OCI-LY3 (cell line): Measurements from ENCODE around the gene ATP5ME.

Experiments
- H2AFZ ChIP-seq: fragments of 200-600, 300-600 bp; shearing (Covaris generic); 2 replicates; pipeline ENCODE4 v1.6.0; 2014; ENCODE audit warnings: antibody characterized with exemption, low read depth, low read length
- H3K27ac ChIP-seq: fragments of 200-600, 300-600 bp; sonication (generic); 2 replicates; pipeline ENCODE4 v1.5.1; 2014; ENCODE audit warnings: mild to moderate bottlenecking, low read length, moderate library complexity, mixed read lengths
- H3K27me3 ChIP-seq: fragments of 200-600, 300-600 bp; sonication (generic); 2 replicates; pipeline ENCODE4 v1.6.1; 2014; ENCODE audit warnings: low read depth, low read length, mixed read lengths
- H3K36me3 ChIP-seq: fragments of 200-600, 300-600 bp; sonication (generic); replicated peaks from 2 replicates; pipeline ENCODE3; 2014; ENCODE audit warnings: low read depth, low read length, mixed read lengths
- H3K4me1 ChIP-seq: fragments of 300-600, 200-600 bp; sonication (generic); 2 replicates; pipeline ENCODE4 v1.6.1; 2014; ENCODE audit warnings: low read length, mixed read lengths
- H3K4me2 ChIP-seq: fragments of 200-600, 300-600 bp; sonication (generic); 2 replicates; pipeline ENCODE4 v1.6.1; 2014; ENCODE audit warnings: low read length, mixed read lengths
- H3K4me3 ChIP-seq: fragments of 300-600, 200-600 bp; sonication (generic); 2 replicates; pipeline ENCODE4 v1.5.1; 2014; ENCODE audit warnings: antibody characterized with exemption, mild to moderate bottlenecking, low read length, moderate library complexity
- H3K79me2 ChIP-seq: fragments of 300-600, 200-600 bp; shearing (Covaris generic); 2 replicates; pipeline ENCODE4 v1.6.1; 2014; ENCODE audit warnings: mild to moderate bottlenecking, low read length, mixed read lengths
- H3K9ac ChIP-seq: fragments of 300-600, 200-600 bp; shearing (Covaris generic); 2 replicates; pipeline ENCODE4 v1.6.0; 2014; ENCODE audit warnings: mild to moderate bottlenecking, low read length, moderate library complexity
- H3K9me3 ChIP-seq: fragments of 200-600, 300-600 bp; shearing (Covaris generic); 2 replicates; pipeline ENCODE4 v1.6.1; 2014; ENCODE audit warnings: low read length, mixed read lengths; ENCODE audit not compliant: insufficient read depth
- H4K20me1 ChIP-seq: fragments of 200-600, 300-600 bp; sonication (generic); 2 replicates; pipeline ENCODE4 v1.6.1; 2016; ENCODE audit warnings: low read length, mixed read lengths; ENCODE audit not compliant: insufficient read depth
- EZH2phosphoT487 ChIP-seq: fragments of 200-600 bp; shearing (Covaris generic); IDR thresholded peaks from 2 replicates; pipeline ENCODE4 v1.6.1; 2018; ENCODE audit warnings: antibody characterized with exemption, mixed run types, low read depth
- TF ChIP-seq, protein P1 (sequence below): fragments of 200-600, 300-600 bp; sonication (generic); IDR thresholded peaks from 2 replicates; pipeline ENCODE4 v1.5.1; 2014; ENCODE audit warnings: antibody characterized with exemption, low read length, low read depth

ATP5ME gene

DNA sequence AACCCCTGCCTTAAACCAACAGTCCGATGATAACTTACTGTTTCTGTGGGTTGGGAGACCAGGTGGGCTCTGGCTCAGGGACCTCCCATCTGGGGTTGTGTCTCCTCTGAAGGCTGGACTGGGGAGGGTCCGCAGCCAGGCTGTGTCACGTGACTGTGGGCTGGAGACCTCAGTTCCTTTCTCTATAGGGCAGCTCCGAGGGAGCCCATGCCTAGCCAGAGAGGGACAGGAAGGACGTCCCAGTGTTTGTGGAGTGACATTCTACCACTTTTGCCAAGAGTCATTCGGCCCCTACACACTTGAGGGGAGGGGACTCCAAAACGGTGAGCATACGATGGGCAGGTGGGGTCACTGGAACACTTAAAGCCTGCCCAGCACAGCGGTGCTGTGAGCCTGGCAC, 36.0 kb upstream of the ATP5ME start:
- TF ChIP-seq, protein P1, sequence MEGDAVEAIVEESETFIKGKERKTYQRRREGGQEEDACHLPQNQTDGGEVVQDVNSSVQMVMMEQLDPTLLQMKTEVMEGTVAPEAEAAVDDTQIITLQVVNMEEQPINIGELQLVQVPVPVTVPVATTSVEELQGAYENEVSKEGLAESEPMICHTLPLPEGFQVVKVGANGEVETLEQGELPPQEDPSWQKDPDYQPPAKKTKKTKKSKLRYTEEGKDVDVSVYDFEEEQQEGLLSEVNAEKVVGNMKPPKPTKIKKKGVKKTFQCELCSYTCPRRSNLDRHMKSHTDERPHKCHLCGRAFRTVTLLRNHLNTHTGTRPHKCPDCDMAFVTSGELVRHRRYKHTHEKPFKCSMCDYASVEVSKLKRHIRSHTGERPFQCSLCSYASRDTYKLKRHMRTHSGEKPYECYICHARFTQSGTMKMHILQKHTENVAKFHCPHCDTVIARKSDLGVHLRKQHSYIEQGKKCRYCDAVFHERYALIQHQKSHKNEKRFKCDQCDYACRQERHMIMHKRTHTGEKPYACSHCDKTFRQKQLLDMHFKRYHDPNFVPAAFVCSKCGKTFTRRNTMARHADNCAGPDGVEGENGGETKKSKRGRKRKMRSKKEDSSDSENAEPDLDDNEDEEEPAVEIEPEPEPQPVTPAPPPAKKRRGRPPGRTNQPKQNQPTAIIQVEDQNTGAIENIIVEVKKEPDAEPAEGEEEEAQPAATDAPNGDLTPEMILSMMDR = no peak
- no peak for TF ChIP-seq EZH2phosphoT487
- peaks cover 42% of the 10 kb centered on the region for H3K36me3 ChIP-seq
- H3K4me1 ChIP-seq = peaks cover 8% of the 10 kb centered on the region
- H3K4me2 ChIP-seq = no peak overlapping the region
- no peak overlapping the region for H2AFZ ChIP-seq
- no peak overlapping the region for H3K9ac ChIP-seq
- no peak overlapping the region for H3K4me3 ChIP-seq
- no peaks in the 10 kb centered on the region for H3K27me3 ChIP-seq
- no peak overlapping the region for H3K27ac ChIP-seq
- peaks cover 57% of the 10 kb centered on the region for H4K20me1 ChIP-seq
- H3K9me3 ChIP-seq = no peaks in the 10 kb centered on the region
- peaks cover 93% of the 10 kb centered on the region for H3K79me2 ChIP-seq

DNA sequence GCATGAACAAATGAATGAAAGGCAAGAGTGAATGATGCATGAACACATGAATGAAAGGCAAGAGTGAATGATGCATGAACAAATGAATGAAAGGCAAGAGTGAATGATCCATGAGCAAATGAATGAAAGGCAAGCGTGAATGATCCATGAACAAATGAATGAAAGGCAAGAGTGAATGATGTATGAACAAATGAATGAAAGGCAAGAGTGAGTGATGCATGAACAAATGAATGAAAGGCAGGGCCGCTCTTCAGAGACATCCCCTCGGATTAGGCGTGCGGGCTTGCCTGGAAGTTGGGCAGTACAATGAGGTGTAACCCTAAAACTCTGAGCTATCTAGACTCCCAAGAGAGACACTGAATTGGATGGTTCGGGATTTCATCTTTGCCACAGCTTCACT, 35.3 kb upstream of the ATP5ME start:
- Histone ChIP-seq H3K27me3 (no peaks in the 10 kb centered on the region), H3K4me2 (no peak overlapping the region), H3K9me3 (no peaks in the 10 kb centered on the region), H2AFZ (no peak overlapping the region), H3K4me1 (peaks cover 11% of the 10 kb centered on the region), H3K27ac (no peak overlapping the region), H3K36me3 (peaks cover 39% of the 10 kb centered on the region), H3K79me2 (peaks cover 85% of the 10 kb centered on the region), H4K20me1 (peaks cover 51% of the 10 kb centered on the region), H3K9ac (no peak overlapping the region), H3K4me3 (no peak overlapping the region)
- TF ChIP-seq EZH2phosphoT487 = no peak
- TF ChIP-seq, protein P1 = no peak

DNA sequence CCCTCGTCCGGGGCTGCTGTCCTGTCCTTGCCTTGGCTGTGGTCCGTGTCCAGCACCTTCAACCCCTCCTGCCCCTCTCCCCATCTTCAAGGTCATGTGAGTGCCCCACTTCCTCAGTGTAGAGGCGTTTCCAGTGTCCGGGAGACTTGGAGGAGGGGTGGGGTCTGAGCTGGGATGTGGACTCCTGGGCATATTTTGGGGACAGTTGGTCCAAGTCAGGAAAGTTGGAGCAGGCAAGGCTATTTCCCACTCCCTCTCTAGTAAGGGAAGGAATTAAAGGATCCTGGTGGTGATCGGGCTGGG, 34.5 kb upstream of the ATP5ME start:
- peaks cover 44% of the 10 kb centered on the region for H4K20me1 ChIP-seq

DNA sequence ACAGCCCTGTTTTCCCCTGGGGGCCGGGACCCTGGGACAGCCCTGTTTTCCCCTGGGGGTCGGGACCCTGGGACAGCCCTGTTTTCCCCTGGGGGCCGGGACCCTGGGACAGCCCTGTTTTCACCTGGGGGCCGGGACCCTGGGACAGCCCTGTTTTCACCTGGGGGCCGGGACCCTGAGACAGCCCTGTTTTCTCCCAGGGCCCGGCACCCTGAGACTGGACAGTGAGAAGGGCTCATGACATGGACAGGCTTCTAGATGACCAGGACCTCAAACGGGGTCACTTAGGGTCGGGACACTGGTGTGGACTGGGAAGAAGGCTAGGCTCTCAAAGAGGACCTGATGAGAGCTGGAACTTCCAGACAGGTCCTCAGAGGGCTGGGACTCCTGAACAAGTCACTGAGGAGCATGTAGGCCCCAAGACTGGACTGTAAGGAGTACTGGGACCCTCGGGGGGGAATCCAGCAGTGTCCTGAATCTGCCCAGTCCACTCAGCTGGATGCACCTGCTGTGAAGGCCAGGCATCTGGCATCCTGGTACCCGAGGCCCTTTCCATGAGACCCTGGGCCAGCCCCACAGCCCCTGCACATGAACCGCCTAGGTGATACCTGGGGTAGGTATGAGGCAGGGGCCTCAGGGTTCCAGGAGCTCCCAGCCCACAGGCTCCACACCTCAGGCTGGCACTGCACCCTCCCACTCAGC, 34.0 kb upstream of the ATP5ME start:
- no peak overlapping the region for H3K4me3 ChIP-seq
- peaks cover 39% of the 10 kb centered on the region for H4K20me1 ChIP-seq
- H3K4me2 ChIP-seq = no peak overlapping the region
- no peak overlapping the region for H3K9ac ChIP-seq
- no peak overlapping the region for H3K27ac ChIP-seq
- TF ChIP-seq EZH2phosphoT487 = no peak
- TF ChIP-seq, protein P1 = no peak
- peaks cover 11% of the 10 kb centered on the region for H3K4me1 ChIP-seq
- H3K79me2 ChIP-seq = peaks cover 72% of the 10 kb centered on the region
- H3K27me3 ChIP-seq = no peaks in the 10 kb centered on the region
- H2AFZ ChIP-seq = no peak overlapping the region
- H3K36me3 ChIP-seq = peaks cover 33% of the 10 kb centered on the region
- no peaks in the 10 kb centered on the region for H3K9me3 ChIP-seq

More for the DNA sequence above, 34.5 kb upstream of the ATP5ME start:
- no peak overlapping the region for H3K27ac ChIP-seq
- H3K9me3 ChIP-seq = no peaks in the 10 kb centered on the region
- H3K4me1 ChIP-seq = peaks cover 11% of the 10 kb centered on the region
- no peak for TF ChIP-seq EZH2phosphoT487
- TF ChIP-seq, protein P1 = no peak
- no peak overlapping the region for H3K4me3 ChIP-seq
- H3K79me2 ChIP-seq = peaks cover 78% of the 10 kb centered on the region
- H3K4me2 ChIP-seq = no peak overlapping the region
- H2AFZ ChIP-seq = no peak overlapping the region
- no peak overlapping the region for H3K9ac ChIP-seq
- H3K36me3 ChIP-seq = peaks cover 33% of the 10 kb centered on the region
- H3K27me3 ChIP-seq = no peaks in the 10 kb centered on the region
